Uterus (tissue), 2 donors: Measurements from ENCODE around the gene ADK.

Source experiments
- POLR2A ChIP-seq, 2 donors: fragments of 450-650 bp; IDR thresholded peaks; one replicate each; pipeline ENCODE4 v1.6.1; 2016; ENCODE audit warnings: antibody characterized with exemption in 2 of 2, mild to moderate bottlenecking in 1 of 2, moderate library complexity in 1 of 2
- TF ChIP-seq, protein P1 (sequence below), 4 experiments: fragments of 200-600 bp in 2 of 4; fragments of 450-650 bp in 2 of 4; sonication (generic) in 2 of 4; IDR thresholded peaks; one replicate each; pipeline ENCODE4 v1.5.1; 2016 to 2019; ENCODE audit warnings: antibody characterized with exemption in 4 of 4, mild to moderate bottlenecking in 2 of 4, moderate library complexity in 1 of 4

DNA sequence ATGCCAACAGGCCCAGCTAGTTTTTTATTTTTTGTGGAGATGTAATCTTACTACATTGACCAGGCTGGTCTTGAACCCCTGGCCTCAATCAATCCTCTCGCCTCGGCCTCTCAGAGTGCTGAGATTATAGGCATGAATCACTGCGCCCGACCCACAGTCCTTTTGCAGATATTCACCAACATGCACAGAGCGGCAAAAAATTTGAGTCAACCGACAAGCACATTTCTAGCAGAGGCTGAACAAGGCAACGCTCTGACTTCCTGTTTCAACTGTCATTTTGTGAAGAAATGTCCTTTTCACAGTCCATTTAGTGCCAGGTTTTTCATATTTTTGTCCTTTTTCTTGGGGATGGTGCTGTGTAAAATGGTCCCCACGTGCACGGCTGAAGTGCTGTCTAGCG is 604.3 kb downstream of the ADK start:
- TF ChIP-seq, protein P1, sequence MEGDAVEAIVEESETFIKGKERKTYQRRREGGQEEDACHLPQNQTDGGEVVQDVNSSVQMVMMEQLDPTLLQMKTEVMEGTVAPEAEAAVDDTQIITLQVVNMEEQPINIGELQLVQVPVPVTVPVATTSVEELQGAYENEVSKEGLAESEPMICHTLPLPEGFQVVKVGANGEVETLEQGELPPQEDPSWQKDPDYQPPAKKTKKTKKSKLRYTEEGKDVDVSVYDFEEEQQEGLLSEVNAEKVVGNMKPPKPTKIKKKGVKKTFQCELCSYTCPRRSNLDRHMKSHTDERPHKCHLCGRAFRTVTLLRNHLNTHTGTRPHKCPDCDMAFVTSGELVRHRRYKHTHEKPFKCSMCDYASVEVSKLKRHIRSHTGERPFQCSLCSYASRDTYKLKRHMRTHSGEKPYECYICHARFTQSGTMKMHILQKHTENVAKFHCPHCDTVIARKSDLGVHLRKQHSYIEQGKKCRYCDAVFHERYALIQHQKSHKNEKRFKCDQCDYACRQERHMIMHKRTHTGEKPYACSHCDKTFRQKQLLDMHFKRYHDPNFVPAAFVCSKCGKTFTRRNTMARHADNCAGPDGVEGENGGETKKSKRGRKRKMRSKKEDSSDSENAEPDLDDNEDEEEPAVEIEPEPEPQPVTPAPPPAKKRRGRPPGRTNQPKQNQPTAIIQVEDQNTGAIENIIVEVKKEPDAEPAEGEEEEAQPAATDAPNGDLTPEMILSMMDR (IDR thresholded peaks at IDR 0.05), result no peak
- no peak for TF ChIP-seq POLR2A (IDR thresholded peaks at IDR 0.05)
